ENCODE results near the gene ABCC4. TPM values are rescaled to one million over a fixed set of nuclear protein-coding genes. Genes with fewer than 3 reads are reported as not detected.
"Not testable (repeated sequence)": the region's sequence is repeated elsewhere in the genome, so short reads cannot be mapped to it uniquely, and the experiment has no call there.

ABCC4 gene
- total RNA-seq, 1 donor from 2014 or later: 13.3 TPM

- no peak for TF ChIP-seq CTCF (IDR thresholded peaks at IDR 0.05)
- no peak for TF ChIP-seq POLR2A (IDR thresholded peaks at IDR 0.05)
- TF ChIP-seq POLR2AphosphoS5 (IDR thresholded peaks at IDR 0.05; ENCODE audit: insufficient read depth in 1 of 2, low read depth in 1 of 2): no peak
- no peak for DNase-seq (ENCODE audit: extremely low spot score in 2 of 2)
- intact Hi-C loops (cut with DNase I): no loop called here
Measured at GRCh38 chr13:95292622-95293021, 8.6 kb downstream of the ABCC4 start.

GRCh38 chr13:95289901-95290300 lies 11.3 kb downstream of the ABCC4 start:
- H3K27me3 ChIP-seq; H3K4me3 ChIP-seq; H3K4me1 ChIP-seq; H3K9me3 ChIP-seq; DNase-seq (ENCODE audit: extremely low spot score in 2 of 2); H3K27ac ChIP-seq; H3K36me3 ChIP-seq; intact Hi-C loops (cut with DNase I): not testable (repeated sequence)

More at GRCh38 chr13:95292622-95293021, 8.6 kb downstream of the ABCC4 start:
- Histone ChIP-seq H3K36me3 (no peaks in the 10 kb centered on the region), H3K27ac (no peak overlapping the region), H3K4me1 (no peaks in the 10 kb centered on the region), H3K4me3 (no peak overlapping the region), H3K9me3 (no peaks in the 10 kb centered on the region), H3K27me3 (no peaks in the 10 kb centered on the region)

DNA sequence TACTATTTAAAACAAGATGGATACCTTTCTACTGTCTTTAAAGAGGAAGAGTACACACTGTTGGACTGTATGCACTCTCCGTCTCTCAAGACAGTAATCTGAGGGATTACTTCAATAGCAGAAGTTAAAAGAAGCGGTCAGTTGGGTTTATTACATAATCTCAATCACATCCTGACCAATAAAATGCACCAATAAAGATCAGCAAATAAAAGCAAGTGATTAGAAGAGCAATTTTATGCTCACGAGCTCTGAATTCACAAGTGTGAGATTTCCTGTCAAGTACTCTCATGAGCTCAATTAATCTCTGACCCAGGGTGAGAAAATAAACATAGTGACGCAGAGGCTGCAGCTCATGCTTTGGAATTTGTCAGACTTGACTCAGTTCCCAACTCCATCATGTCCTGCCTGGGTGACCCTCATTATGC lies 12.2 kb downstream of the ABCC4 start:
- intact Hi-C loops (cut with DNase I): no loop called here
- H3K9me3 ChIP-seq: no peaks in the 10 kb centered on the region
- H3K4me1 ChIP-seq: no peaks in the 10 kb centered on the region
- no peak for DNase-seq (ENCODE audit: extremely low spot score in 2 of 2)
- H3K4me3 ChIP-seq: no peak overlapping the region
- no peaks in the 10 kb centered on the region for H3K36me3 ChIP-seq
- no peak for TF ChIP-seq CTCF (IDR thresholded peaks at IDR 0.05)
- TF ChIP-seq POLR2AphosphoS5 (IDR thresholded peaks at IDR 0.05; ENCODE audit: insufficient read depth in 1 of 2, low read depth in 1 of 2): no peak
- TF ChIP-seq POLR2A (IDR thresholded peaks at IDR 0.05): no peak
- H3K27me3 ChIP-seq: no peaks in the 10 kb centered on the region
- H3K27ac ChIP-seq: no peak overlapping the region

DNA sequence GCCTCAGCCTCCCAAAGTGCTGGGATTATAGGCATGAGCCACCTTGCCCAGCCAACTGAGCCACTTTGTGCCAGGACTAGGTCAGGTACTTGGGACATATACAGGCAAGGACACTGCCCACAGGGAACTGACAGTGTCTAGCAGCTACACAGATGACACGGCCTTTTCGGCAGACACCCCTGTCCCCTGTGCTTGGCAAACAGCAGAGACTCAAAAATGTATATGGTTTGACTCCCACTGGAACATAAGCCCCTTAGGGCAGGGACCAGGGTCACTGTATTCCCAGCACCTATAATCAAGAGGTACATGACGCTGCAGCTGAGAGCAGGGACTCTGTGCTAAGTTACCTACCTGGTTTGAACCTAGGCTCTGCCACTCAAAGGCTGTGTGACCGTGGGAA lies 16.8 kb downstream of the ABCC4 start:
- no peaks in the 10 kb centered on the region for H3K9me3 ChIP-seq
- intact Hi-C loops (cut with DNase I): no loop called here
- TF ChIP-seq POLR2AphosphoS5 (IDR thresholded peaks at IDR 0.05; ENCODE audit: insufficient read depth in 1 of 2, low read depth in 1 of 2) (no peak), POLR2A (IDR thresholded peaks at IDR 0.05) (no peak), CTCF (IDR thresholded peaks at IDR 0.05) (no peak)

DNA sequence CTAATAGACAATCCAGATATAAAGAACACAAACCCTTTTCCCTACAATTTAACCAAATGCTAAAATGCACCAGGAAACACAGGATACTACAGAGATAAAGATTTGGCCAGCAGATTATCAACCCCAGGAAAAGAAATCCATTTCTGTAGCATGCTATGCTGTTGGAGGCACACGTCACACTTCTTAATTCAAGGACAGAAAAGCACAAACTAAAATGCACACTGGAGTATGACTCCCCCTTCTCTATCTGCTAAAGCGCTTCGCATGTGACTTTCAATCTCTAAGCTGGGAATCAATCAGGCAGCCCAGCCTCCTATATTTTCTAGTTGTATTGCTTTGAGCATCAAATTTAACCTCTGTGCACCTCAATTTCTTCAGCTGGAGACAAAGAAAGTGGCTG lies 22.2 kb downstream of the ABCC4 start:
- intact Hi-C loops (cut with DNase I): no loop called here
- no peak overlapping the region for H3K4me3 ChIP-seq
- H3K27ac ChIP-seq: no peak overlapping the region
- H3K9me3 ChIP-seq: no peaks in the 10 kb centered on the region
- no peaks in the 10 kb centered on the region for H3K36me3 ChIP-seq
- no peaks in the 10 kb centered on the region for H3K27me3 ChIP-seq
- no peak for DNase-seq (ENCODE audit: extremely low spot score in 2 of 2)
- TF ChIP-seq CTCF (IDR thresholded peaks at IDR 0.05) (no peak), POLR2AphosphoS5 (IDR thresholded peaks at IDR 0.05; ENCODE audit: insufficient read depth in 1 of 2, low read depth in 1 of 2) (no peak), POLR2A (IDR thresholded peaks at IDR 0.05) (no peak)
- H3K4me1 ChIP-seq: peaks cover 21% of the 10 kb centered on the region

More for the DNA sequence above, 16.8 kb downstream of the ABCC4 start:
- no peak overlapping the region for H3K4me3 ChIP-seq
- H3K4me1 ChIP-seq: peaks cover 9% of the 10 kb centered on the region
- no peak for DNase-seq (ENCODE audit: extremely low spot score in 2 of 2)
- H3K36me3 ChIP-seq: no peaks in the 10 kb centered on the region
- H3K27ac ChIP-seq: no peak overlapping the region
- no peaks in the 10 kb centered on the region for H3K27me3 ChIP-seq

Data from vagina (tissue), 2 donors.